MM.1S (cell line): Measurements from ENCODE around the gene ZMYM4.

ENCODE experiments used
- EZH2 ChIP-seq: fragments of 300-600 bp; sonication (generic); optimal IDR thresholded peaks from 2 replicates; pipeline ENCODE3; 2017; ENCODE audit warnings: low read depth, mild to moderate bottlenecking, antibody characterized with exemption, low read length, mixed read lengths
- EZH2phosphoT487 ChIP-seq: fragments of 300-600 bp; sonication (generic); IDR thresholded peaks from 2 replicates; pipeline ENCODE4 v1.6.1; 2018; ENCODE audit warnings: antibody characterized with exemption, low read length
- TF ChIP-seq, protein P1 (sequence below): fragments of 300-600 bp; sonication (generic); IDR thresholded peaks from 2 replicates; pipeline ENCODE4 v1.5.1; 2016; ENCODE audit warnings: antibody characterized with exemption, low read length, mixed read lengths

DNA sequence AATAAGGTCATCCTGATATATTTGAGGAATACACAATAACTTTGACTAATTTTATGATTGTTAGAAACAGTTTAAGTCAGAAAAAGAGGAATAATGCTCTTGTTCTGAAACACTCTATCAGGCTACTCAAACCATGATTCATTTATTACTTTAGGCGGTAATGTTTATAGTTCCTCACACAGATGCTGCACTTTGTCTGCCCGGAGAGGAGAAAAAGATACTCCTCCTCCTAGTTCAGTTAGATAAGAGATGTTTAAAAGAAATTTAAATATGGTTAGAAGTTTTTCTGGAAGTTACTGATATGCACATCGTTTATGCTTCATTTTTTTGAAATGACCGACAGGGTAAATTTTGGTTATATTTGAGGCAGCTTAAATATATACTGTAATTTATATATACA is 103.0 kb downstream of the ZMYM4 start:
- TF ChIP-seq, protein P1, sequence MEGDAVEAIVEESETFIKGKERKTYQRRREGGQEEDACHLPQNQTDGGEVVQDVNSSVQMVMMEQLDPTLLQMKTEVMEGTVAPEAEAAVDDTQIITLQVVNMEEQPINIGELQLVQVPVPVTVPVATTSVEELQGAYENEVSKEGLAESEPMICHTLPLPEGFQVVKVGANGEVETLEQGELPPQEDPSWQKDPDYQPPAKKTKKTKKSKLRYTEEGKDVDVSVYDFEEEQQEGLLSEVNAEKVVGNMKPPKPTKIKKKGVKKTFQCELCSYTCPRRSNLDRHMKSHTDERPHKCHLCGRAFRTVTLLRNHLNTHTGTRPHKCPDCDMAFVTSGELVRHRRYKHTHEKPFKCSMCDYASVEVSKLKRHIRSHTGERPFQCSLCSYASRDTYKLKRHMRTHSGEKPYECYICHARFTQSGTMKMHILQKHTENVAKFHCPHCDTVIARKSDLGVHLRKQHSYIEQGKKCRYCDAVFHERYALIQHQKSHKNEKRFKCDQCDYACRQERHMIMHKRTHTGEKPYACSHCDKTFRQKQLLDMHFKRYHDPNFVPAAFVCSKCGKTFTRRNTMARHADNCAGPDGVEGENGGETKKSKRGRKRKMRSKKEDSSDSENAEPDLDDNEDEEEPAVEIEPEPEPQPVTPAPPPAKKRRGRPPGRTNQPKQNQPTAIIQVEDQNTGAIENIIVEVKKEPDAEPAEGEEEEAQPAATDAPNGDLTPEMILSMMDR: no peak
- TF ChIP-seq EZH2phosphoT487: no peak
- no peak for TF ChIP-seq EZH2
